H1 (cell line): ENCODE measurements around the gene CXADR. TPM values are rescaled to one million over a fixed set of nuclear protein-coding genes. Genes with fewer than 3 reads are reported as not detected.

Experiments used
- EP300 ChIP-seq, 2 experiments: IDR thresholded peaks; 1 replicate in 1 of 2; 2 replicates in 1 of 2; pipeline ENCODE4 v1.6.1; 2011 to 2012; ENCODE audit warnings: low read depth in 2 of 2, low read length in 2 of 2, mild to moderate bottlenecking in 2 of 2, borderline replicate concordance in 1 of 2, inconsistent platforms in 1 of 2, moderate library complexity in 1 of 2
- HDAC2 ChIP-seq, 2 experiments: fragments of 300-600 bp in 1 of 2; sonication (generic) in 1 of 2; IDR thresholded peaks; 2 replicates each; pipeline ENCODE4 v1.6.1; 2011 to 2012; ENCODE audit warnings: low read depth in 2 of 2, low read length in 2 of 2, mild to moderate bottlenecking in 2 of 2, moderate library complexity in 2 of 2, borderline replicate concordance in 1 of 2, inconsistent platforms in 1 of 2
- SP1 ChIP-seq: IDR thresholded peaks from 2 replicates; pipeline ENCODE4 v1.6.1; 2011; ENCODE audit warnings: low read depth, low read length
- polyA plus RNA-seq, 7 experiments: library from polyadenylated mRNA; depleted of rRNA in 3 of 7; stranded (reverse) in 5 of 7; unstranded in 2 of 7; fragments of >200 nt in 5 of 7; fragments of 200-250 nt in 2 of 7; gene quantifications; 1 replicate in 5 of 7; 2 replicates in 1 of 7; 4 replicates in 1 of 7; pipeline versions ENCODE4 v1.2.1 to v1.2.3, GENCODE V29; 2011 to 2013; ENCODE audit warnings: missing spikeins in 2 of 7, mixed read lengths in 2 of 7
- total RNA-seq: library from RNA; stranded (reverse); fragmentation: NEBNext Ultra II Directional; extraction: Animal tissue kit (Norgen Biotek cat#: 25700); gene quantifications from 2 replicates; pipeline ENCODE4 v1.2.1, GENCODE V29; 2021

The CXADR gene
- total and polyA plus RNA-seq, 2 of the 8 experiments (the other 6 are each of a cell fraction or from before 2014, with no cell fraction given), result 45.6 to 145 TPM

DNA sequence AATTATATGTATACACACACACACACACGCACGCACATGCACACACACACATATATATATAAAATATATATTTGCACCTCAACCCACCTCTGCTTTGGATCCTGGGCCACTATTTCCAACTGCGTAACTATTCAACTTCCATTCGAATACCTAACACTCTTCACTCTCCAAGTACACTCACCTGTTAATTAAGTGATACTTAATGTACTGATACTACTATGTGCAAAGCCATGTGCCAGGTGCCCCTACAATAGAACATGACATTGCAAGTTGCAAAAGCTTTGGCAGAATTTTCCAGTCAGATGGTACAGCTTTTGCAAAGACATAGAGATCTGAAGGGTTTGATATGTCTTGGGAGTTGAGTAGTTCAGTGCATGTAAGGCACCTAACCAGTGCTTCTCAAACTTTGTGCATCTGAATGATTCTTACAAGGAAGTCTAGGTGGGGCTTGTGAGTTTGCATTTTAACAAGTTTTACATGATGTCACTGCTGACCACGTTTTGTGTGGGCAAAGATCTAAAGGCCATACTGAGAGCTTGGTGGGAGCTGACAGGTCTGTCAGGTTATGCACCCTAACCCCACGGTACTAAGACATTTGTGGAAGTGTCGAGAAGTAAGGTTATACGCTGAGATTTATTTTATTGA is 7.2 kb downstream of the CXADR start (continued):
- TF ChIP-seq SP1 (no peak), HDAC2 (IDR thresholded peaks at IDR 0.05; ENCODE audit: borderline replicate concordance in 1 of 2, low read depth in 2 of 2, low read length in 2 of 2) (no peak), EP300 (IDR thresholded peaks at IDR 0.05; ENCODE audit: borderline replicate concordance in 1 of 2, low read depth in 2 of 2, low read length in 2 of 2) (no peak)
